GM12875 (cell line): ENCODE results near the gene PHOSPHO1.
A peak's percentile ranks its signal among the peaks of the same experiment; 100 is the strongest.
"Not testable (repeated sequence)": the region's sequence is repeated elsewhere in the genome, so short reads cannot be mapped to it uniquely, and the experiment has no call there.

Source experiments
- H3K4me3 ChIP-seq: one replicate; pipeline ENCODE4 v1.5.1; 2011; ENCODE audit warnings: low read depth, low read length, control low read depth
- TF ChIP-seq, protein P1 (sequence below): IDR thresholded peaks from 2 replicates; pipeline ENCODE4 v1.5.1; 2011; ENCODE audit warnings: low read depth, mild to moderate bottlenecking, control low read depth, inconsistent platforms, low read length, moderate library complexity, borderline replicate concordance; ENCODE audit not compliant: insufficient read depth

Gene PHOSPHO1

DNA sequence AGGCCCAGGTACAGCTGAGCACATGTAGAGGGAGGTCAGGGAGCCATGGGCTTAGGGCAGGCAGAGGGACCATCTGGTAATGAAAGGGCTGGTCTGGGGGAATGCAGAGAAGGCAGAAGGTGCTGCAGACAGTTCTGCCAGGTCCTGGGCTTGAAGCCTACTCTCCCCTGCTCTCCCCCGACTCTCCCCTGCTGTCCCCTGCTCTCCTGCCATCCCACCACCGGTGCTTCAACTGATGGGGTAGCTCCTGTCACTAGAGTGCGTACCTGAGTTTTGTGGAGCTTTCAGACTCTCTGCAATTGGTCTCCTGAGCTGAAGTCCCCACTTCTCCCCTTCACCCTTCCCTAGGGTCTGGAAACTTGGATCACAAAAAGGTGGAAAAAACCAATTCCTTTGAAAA is 37.3 kb upstream of the PHOSPHO1 start:
- TF ChIP-seq, protein P1, sequence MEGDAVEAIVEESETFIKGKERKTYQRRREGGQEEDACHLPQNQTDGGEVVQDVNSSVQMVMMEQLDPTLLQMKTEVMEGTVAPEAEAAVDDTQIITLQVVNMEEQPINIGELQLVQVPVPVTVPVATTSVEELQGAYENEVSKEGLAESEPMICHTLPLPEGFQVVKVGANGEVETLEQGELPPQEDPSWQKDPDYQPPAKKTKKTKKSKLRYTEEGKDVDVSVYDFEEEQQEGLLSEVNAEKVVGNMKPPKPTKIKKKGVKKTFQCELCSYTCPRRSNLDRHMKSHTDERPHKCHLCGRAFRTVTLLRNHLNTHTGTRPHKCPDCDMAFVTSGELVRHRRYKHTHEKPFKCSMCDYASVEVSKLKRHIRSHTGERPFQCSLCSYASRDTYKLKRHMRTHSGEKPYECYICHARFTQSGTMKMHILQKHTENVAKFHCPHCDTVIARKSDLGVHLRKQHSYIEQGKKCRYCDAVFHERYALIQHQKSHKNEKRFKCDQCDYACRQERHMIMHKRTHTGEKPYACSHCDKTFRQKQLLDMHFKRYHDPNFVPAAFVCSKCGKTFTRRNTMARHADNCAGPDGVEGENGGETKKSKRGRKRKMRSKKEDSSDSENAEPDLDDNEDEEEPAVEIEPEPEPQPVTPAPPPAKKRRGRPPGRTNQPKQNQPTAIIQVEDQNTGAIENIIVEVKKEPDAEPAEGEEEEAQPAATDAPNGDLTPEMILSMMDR, result no peak
- no peak overlapping the region for H3K4me3 ChIP-seq

DNA sequence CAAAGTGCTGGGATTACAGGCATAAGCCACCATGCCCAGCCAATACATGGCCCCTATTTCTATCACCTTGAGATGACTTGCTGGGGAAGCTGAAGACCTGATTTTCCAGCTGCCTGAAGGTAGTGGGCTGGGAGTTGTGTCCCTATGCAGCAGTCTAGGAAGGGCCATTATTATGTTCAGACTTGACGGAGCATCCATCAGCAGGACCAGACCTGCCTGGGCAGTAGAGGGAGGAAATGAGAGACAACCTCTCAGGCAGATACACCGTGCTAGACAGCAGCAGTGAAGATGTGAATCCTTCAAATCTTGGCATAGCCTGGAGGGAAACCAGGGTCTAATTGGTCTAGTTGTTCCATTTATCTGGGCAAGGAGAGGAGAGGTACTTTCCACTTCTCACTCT is 35.6 kb upstream of the PHOSPHO1 start:
- no peak overlapping the region for H3K4me3 ChIP-seq
- TF ChIP-seq, protein P1, result no peak

DNA sequence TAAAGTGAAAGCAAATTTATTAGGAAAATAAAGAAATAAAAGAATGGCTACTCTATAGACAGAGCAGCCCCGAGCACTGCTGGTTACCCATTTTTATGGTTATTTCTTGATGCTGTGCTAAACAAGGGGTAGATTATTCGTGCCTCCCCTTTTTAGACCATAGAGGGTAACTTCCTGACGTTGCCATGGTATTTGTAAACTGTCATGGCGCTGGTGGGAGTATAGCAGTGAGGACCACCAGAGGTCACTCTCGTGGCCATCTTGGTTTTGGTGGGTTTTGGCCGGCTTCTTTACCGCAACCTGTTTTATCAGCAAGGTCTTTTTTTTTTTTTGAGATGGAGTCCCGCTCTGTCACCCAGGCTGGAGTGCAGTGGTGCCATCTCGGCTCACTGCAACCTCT is 31.0 kb upstream of the PHOSPHO1 start:
- H3K4me3 ChIP-seq, result not testable (repeated sequence)

DNA sequence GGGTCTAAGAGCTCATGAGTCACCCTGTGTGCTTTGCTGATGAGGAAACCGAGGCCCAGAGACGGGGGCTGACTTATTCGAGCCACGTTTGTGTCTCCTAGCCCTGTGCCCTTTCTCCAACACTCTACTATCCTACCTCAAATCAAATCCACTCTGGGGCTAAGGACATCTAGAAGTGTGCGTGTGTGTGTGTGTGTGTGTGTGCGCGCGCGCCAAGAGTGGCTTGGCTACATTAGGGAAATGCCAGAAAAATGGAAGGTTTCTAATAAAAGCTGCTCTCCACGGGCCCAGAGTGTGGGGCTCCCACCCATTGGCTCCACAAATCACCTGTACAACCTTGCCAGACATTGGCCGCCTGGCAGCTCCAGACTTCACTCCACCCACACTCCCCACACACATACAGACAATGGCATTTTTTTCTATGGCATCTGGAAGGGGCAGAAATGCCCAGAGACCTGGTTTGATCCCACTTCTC is 30.3 kb upstream of the PHOSPHO1 start:
- TF ChIP-seq, protein P1, result no peak
- H3K4me3 ChIP-seq, result peak overlapping the region; percentile 42

DNA sequence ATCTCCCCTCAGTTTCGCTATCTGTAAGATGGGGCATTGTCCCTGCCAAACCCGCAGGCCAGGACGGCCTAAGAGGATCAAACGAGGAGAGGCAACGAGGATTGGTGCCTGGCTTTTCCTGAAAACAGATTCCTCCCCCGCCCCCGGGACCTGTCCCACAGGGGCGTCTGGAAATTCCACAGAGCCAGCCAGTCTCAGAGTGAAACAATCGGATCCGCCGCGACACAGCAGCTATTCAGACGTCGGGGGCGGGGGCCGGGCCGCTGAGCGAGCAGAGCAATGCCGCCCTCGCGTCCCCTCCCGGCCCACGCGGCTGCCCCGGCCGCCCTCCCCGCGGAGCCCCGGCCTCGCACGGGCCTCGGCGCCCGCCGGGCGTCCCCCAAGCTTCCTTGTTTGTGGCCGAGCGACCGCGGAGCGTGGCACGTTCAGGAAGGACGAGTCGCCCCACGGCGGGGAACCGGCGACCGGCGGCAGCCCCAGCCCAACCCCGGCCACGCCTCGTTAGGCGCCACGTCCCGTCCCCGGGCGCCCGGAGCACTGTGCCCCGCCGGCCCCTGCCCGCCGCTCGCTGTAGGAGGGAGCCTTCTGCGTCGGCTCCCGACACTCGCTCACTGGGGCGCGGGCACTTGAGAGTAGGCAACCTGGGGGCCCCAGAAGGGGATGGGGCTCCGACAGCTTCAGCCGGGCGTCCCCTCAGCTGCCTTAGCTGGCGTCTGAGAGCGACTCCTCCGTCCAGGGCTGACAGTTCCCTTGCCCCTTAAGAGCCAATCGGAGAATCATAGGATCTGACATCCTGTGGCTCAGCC is 29.6 kb upstream of the PHOSPHO1 start:
- H3K4me3 ChIP-seq, result peak overlapping the region; percentile 42
- TF ChIP-seq, protein P1, result no peak

DNA sequence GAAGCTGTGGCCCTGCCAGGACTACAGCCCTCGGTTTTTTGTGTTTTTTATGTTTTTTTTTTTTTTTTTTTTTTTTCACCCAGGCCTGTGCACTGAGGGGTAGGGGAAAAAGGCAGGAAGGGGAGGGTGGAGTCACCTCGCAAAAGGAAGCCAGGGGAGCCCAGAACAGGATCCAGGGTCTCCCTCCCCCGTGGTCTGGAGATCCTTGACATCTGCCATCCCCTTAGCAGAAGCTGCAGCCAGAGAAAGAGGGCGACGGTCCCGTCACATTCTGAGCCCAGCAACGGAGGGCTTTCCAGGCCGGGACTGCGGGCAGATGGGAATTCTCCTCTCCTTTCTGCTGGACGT is 29.1 kb upstream of the PHOSPHO1 start:
- peak overlapping the region; percentile 32 for H3K4me3 ChIP-seq

DNA sequence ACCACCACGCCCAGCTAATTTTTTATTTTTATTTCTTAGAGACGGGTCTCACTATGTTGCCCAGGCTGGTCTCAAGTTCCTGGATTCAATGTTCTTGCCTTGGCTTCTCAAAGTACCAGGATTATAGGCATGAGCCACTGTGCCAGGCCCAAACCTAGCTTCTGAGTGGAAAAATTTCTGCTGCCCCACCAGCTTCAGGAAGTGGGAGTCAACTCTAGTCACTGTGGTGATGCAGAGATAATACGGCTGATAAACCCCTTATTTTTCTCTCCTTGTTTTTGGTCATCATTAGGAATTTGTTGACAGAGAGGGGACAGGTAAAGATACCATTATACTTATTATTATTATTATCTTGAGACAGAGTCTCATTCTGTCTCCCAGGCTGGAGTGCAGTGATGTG is 27.8 kb upstream of the PHOSPHO1 start:
- TF ChIP-seq, protein P1, result no peak
- H3K4me3 ChIP-seq, result no peak overlapping the region

More for the DNA sequence above, 29.1 kb upstream of the PHOSPHO1 start:
- TF ChIP-seq, protein P1, result no peak
